Adrenal gland (tissue), 12 donors: ENCODE data around the gene ZBP1. TPM values are rescaled to one million over a fixed set of nuclear protein-coding genes. Genes with fewer than 3 reads are reported as not detected.

Experiments used
- DNase-seq, 7 donors: peaks; one replicate each; pipeline ENCODE4 v3.0.0-alpha.2; 2019 to 2020
- H3K27ac ChIP-seq, 5 donors: fragments of 200-600 bp; sonication (generic) in 4 of 5; 1 replicate in 3 of 5; 2 replicates in 2 of 5; pipeline versions ENCODE4 v1.5.1 to v1.8.0; 2016 to 2020; ENCODE audit warnings: mild to moderate bottlenecking in 1 of 5
- H3K27me3 ChIP-seq: fragments of 200-600 bp; 2 replicates; pipeline ENCODE4 v1.8.0; 2021
- H3K36me3 ChIP-seq, 2 donors: fragments of 200-600 bp; replicated peaks in 1 of 2; 1 replicate in 1 of 2; 2 replicates in 1 of 2; pipeline versions ENCODE4 v1.5.1 to v1.8.0; 2018 to 2022
- H3K4me1 ChIP-seq, 2 donors: fragments of 200-600 bp; replicated peaks in 1 of 2; 1 replicate in 1 of 2; 2 replicates in 1 of 2; pipeline versions ENCODE4 v1.5.1 to v1.8.0; 2018 to 2021
- H3K4me3 ChIP-seq, 4 donors: fragments of 200-600 bp; sonication (generic) in 3 of 4; one replicate each; pipeline ENCODE4 v1.5.1; 2016 to 2018
- H3K9me3 ChIP-seq, 3 donors: fragments of 200-600 bp; sonication (generic) in 1 of 3; replicated peaks in 1 of 3; 1 replicate in 2 of 3; 2 replicates in 1 of 3; pipeline versions ENCODE4 v1.5.1 to v1.8.0; 2016 to 2021
- POLR2A ChIP-seq, 2 donors: fragments of 450-650 bp; IDR thresholded peaks; one replicate each; pipeline ENCODE4 v1.6.1; 2017; ENCODE audit warnings: antibody characterized with exemption in 2 of 2, mild to moderate bottlenecking in 2 of 2, moderate library complexity in 1 of 2
- WGBS, 4 donors: extraction: QIAGEN DNeasy Blood & Tissue Kit in 2 of 4; methylation state at CpG; one replicate each; pipeline versions ENCODE4 v1.1.5 to v1.1.7; 2013 to 2017; 5-methylcytosine and 5-hydroxymethylcytosine counted together
- intact Hi-C, 2 donors: fragments of 100-400 bp; cut with DNase I; formaldehyde crosslinking; loops; one replicate each; pipeline versions ENCODE4 v1.14.1 to v1.15.0; 2022 to 2023
- polyA plus RNA-seq, 3 donors: library from polyadenylated mRNA; stranded (reverse); fragments of 200-250 nt in 2 of 3; fragments of 350-450 nt in 1 of 3; fragmentation: Illumina TruSeq in 1 of 3; extraction: RNeasy Lipid Tissue Mini Kit (QIAGEN cat#74804) in 1 of 3; gene quantifications; one replicate each; pipeline ENCODE4 v1.2.3, GENCODE V29; 2013 to 2014
- total RNA-seq, 9 donors: library from RNA; depleted of rRNA in 4 of 9; stranded (reverse); fragments of >200 nt in 4 of 9; fragments of 120-200 nt in 1 of 9; fragmentation: NEBNext Ultra II Directional in 1 of 9; extraction: Animal tissue kit (Norgen Biotek cat#: 25700) in 1 of 9; gene quantifications; one replicate each; pipeline versions ENCODE4 v1.1.0 to v1.2.4, GENCODE V29; 2013 to 2023
- TF ChIP-seq, protein P1 (sequence below), 6 experiments: fragments of 450-650 bp in 4 of 6; fragments of 200-600 bp in 2 of 6; sonication (generic) in 1 of 6; IDR thresholded peaks; 1 replicate in 5 of 6; 2 replicates in 1 of 6; pipeline versions ENCODE4 v1.5.1 to v1.8.0; 2016 to 2021; ENCODE audit warnings: antibody characterized with exemption in 6 of 6, mild to moderate bottlenecking in 2 of 6, moderate library complexity in 1 of 6
- donor health status: healthy with polysubstance abuse.
- donor health status: Bipolar disorder and iron deficiency.
- donor health status: DM: yes; HTN: yes; CAD: no.
- donor health status: DM: no; HTN: no; CAD: no.
- donor health status: DM: no; HTN: no; CAD: no.
- donor health status: DM: yes; HTN: yes; CAD: no.

The ZBP1 gene
- total and polyA plus RNA-seq, 12 donors, result 0.14 to 2.9 (median 0.68) TPM; not detected in 3

DNA sequence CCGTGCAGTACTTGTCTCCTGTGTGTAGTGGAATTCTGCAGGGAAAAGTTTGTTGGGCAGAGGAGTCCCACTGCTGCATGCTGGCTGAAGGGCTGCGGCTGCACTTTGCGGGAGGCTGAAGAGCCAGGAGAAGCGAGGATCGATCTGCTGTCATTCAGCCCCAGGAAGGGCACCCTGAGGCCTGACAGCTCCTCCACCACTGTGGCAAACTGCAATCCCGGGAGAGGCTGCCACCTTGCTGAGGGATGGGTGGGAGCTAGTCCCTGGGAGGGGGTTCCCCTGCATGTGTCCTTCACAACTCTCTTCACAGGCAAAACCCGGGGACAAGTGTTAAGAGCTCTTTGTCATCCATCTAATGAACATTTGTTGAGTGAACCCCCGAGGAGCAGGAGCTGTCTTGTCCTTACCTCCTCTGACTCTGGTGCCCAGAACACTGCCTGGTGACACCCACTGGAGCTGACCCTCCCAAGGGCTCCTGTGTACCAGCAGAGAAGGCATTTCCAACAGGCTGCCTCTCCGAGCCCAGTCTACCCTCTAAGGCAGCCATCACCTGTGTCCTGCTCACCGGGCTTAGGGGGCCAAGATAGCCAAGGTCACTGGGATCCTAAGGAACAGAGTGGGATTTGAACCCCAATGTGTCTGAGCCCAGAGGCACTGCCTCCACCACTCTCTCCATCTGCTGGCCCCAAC lies 41.6 kb downstream of the ZBP1 start:
- no peak for DNase-seq
- 59 to 81% (median 80%) methylated on average over 5 to 10 of the region's 10 CpGs for WGBS, 4 donors
- Histone ChIP-seq H3K4me3 (no peak overlapping the region), H3K9me3 (no peaks in the 10 kb centered on the region), H3K27ac (no peak overlapping the region), H3K27me3 (peaks cover 7% of the 10 kb centered on the region), H3K36me3 (no peaks in the 10 kb centered on the region), H3K4me1 (peaks cover 0 to 4% of the 10 kb centered on the region in 2 donors)
- intact Hi-C loops, result no loop called here
- no peak for TF ChIP-seq POLR2A (IDR thresholded peaks at IDR 0.05)
- TF ChIP-seq, protein P1, sequence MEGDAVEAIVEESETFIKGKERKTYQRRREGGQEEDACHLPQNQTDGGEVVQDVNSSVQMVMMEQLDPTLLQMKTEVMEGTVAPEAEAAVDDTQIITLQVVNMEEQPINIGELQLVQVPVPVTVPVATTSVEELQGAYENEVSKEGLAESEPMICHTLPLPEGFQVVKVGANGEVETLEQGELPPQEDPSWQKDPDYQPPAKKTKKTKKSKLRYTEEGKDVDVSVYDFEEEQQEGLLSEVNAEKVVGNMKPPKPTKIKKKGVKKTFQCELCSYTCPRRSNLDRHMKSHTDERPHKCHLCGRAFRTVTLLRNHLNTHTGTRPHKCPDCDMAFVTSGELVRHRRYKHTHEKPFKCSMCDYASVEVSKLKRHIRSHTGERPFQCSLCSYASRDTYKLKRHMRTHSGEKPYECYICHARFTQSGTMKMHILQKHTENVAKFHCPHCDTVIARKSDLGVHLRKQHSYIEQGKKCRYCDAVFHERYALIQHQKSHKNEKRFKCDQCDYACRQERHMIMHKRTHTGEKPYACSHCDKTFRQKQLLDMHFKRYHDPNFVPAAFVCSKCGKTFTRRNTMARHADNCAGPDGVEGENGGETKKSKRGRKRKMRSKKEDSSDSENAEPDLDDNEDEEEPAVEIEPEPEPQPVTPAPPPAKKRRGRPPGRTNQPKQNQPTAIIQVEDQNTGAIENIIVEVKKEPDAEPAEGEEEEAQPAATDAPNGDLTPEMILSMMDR (IDR thresholded peaks at IDR 0.05), result no peak

DNA sequence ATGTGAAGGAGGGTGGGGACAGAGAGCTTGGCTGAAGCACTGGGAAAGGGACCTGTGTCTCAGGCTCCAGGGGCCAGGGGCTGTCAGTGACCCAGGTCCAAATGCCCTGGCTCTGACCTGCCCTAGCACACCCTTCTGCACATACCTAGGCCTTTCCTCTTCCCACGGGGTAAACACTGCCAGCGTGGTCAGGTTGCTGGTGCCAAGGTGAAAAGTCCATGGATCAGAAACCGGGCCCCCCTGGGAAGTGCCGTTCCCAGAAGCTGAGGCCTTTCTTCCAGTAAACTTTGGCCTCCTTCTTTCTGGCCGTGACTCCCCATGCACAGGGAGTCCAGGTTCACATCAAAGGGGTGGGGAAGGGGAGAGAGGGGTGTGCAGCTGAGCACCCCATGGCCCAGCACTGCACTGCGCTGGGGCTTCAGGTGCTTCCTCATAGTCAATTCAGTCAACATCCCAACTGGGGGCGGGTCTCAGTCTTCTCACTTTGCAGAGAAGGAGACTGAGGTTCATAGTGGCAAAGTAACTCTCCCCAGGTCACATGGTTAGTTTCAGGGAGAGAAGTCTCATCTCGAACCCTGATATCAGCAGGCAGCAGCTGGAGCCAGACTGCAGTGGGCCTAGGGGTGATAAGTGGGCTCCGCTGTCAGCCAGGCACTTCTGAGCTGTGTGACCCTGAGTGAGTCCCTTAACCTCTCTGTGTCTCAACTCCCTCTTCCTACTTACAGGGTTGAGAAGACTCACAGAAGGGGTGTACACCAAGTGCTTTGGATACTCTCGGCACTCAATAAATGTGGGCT lies 42.3 kb downstream of the ZBP1 start:
- no peaks in the 10 kb centered on the region for H3K27me3 ChIP-seq
- no peak for DNase-seq
- 70 to 80% (median 73%) methylated on average over 4 to 10 of the region's 10 CpGs for WGBS, 4 donors

DNA sequence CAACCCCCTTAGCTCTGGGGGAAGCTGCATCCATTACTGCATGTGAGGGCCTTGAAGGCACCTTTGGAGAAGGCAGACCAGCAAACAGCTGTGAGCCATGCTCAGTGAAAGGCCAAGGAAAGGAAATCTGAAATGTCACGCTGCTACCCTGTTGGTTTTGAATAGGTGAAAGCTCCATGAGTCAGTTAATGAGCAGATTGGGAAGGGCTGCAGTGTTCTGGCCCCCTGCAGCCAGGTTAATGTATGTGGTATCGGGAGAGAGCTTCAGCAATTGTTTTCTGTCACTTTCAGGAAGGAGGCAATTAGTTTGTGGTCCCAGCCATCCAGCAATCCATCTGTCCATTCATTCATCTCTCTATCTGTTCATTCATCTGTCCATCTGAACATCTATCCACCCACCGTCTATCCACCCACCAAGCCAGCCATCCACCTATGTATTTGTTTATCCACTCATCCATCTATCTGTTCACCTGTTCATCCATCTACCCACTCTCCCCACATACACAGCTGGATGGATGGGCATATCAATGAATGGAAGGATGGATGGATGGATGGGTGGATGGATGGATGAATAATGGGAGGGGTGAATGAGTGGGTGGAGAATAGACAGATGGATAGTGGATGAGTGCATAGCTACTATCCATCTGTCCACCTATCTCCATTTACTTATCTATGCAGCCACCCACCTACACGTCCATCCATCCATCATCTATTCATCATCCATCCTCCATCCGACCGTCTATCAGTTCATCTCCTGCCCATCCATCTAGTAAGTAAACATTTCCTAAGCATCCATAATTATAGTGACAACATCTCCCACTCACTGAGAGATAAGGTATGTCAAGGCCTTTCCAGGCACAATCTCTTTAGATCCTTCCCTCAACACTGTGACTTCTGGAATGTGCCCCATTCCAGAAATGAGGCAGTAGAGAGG lies 43.3 kb downstream of the ZBP1 start:
- 58 to 64% (median 61%) methylated on average over 6 of the region's 6 CpGs for WGBS, 4 donors
- no peak overlapping the region for H3K4me3 ChIP-seq
- H3K27me3 ChIP-seq, result no peaks in the 10 kb centered on the region
- intact Hi-C loops, result no loop called here
- H3K27ac ChIP-seq, result no peak overlapping the region
- DNase-seq, result no peak
- no peaks in the 10 kb centered on the region for H3K9me3 ChIP-seq
- TF ChIP-seq POLR2A (IDR thresholded peaks at IDR 0.05), result no peak
- TF ChIP-seq, protein P1 (IDR thresholded peaks at IDR 0.05), result no peak
- H3K4me1 ChIP-seq, result peaks cover 0 to 4% of the 10 kb centered on the region in 2 donors
- H3K36me3 ChIP-seq, result no peaks in the 10 kb centered on the region

More for the DNA sequence above, 42.3 kb downstream of the ZBP1 start:
- H3K4me1 ChIP-seq, result peaks cover 0 to 4% of the 10 kb centered on the region in 2 donors
- no peak overlapping the region for H3K4me3 ChIP-seq
- H3K36me3 ChIP-seq, result no peaks in the 10 kb centered on the region
- no peaks in the 10 kb centered on the region for H3K9me3 ChIP-seq
- no peak overlapping the region for H3K27ac ChIP-seq
- intact Hi-C loops, result no loop called here
- TF ChIP-seq POLR2A (IDR thresholded peaks at IDR 0.05), result no peak
- TF ChIP-seq, protein P1 (IDR thresholded peaks at IDR 0.05), result no peak

DNA sequence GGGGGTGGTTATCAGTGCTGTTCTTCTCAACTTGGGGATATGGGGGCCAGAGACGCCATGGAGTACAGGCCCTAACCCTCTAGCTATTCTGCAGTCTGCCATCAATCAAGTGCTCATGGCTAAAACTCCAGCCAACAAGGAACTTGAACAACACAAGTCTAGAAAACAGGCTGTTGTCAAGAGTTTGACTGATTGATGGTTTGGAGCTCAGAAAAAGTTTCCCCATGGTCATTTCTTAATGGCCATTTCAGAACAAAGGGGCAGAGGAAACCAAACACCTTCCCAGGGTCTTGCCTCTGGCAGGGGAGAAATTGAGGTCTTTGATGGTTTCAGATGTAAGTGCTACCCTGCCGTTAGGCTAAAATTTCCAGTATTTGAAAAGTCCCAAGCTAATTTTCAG lies 44.2 kb downstream of the ZBP1 start:
- Histone ChIP-seq H3K4me1 (peaks cover 0 to 4% of the 10 kb centered on the region in 2 donors), H3K27ac (no peak overlapping the region), H3K36me3 (no peaks in the 10 kb centered on the region), H3K4me3 (no peak overlapping the region), H3K9me3 (no peaks in the 10 kb centered on the region), H3K27me3 (no peaks in the 10 kb centered on the region)
- no peak for DNase-seq
- WGBS, 4 donors, result 57 to 70% (median 64%) methylated on average over 2 of the region's 2 CpGs
- intact Hi-C loops, result no loop called here
- TF ChIP-seq, protein P1 (IDR thresholded peaks at IDR 0.05), result no peak
- TF ChIP-seq POLR2A (IDR thresholded peaks at IDR 0.05), result no peak
